GM18505 (cell line): ENCODE results near the gene KIF4A.

Experiments used
- ATAC-seq: cut with Tn5 transposase; IDR thresholded peaks from one replicate; pipeline ENCODE4 v1.9.1; 2021; ENCODE audit not compliant: unreplicated experiment
- POLR2A ChIP-seq: IDR thresholded peaks from 4 replicates; pipeline ENCODE4 v1.6.1; 2011; ENCODE audit warnings: borderline replicate concordance; ENCODE audit not compliant: insufficient read depth, insufficient read length; ENCODE audit errors: extremely low read depth

KIF4A gene

DNA sequence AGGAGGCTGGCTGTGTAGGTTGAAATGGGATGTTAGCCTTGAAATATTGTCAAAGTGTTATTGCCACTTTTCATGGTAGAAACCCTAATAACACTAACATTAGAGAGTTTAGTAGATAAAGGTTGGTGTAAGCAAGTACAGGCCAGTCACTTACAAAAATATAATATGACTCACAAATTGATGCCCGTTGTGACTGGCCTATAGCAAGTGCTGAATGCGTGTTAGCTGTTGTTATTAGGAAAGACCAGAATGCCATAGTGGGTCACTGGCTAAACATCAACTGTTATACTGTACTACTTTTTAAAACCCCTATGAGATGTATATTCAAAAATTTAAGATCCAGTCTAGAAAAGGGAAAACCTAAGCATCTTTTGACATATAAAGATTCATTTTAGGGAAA is 112.8 kb downstream of the KIF4A start:
- no peak for TF ChIP-seq POLR2A
- ATAC-seq, result no peak

DNA sequence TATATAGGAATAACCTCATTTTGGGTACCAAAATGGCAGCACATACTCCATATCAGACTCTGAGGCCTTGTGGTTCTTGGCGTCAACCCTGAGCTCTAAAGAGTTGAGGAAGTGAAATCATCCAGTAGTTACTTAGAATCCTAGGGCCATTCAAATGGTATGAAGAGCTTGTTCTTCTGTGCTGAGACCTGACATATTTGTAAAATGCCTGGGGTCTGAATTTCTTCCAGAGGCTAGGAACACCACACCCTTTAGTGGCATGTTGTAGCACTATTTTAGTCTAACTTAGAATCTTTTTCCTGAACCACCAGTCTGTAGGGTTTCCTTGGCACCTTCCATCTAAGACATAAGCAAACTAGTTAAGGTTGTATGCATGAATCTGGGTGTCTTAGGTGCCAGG is 115.1 kb downstream of the KIF4A start:
- no peak for TF ChIP-seq POLR2A
- ATAC-seq, result no peak

DNA sequence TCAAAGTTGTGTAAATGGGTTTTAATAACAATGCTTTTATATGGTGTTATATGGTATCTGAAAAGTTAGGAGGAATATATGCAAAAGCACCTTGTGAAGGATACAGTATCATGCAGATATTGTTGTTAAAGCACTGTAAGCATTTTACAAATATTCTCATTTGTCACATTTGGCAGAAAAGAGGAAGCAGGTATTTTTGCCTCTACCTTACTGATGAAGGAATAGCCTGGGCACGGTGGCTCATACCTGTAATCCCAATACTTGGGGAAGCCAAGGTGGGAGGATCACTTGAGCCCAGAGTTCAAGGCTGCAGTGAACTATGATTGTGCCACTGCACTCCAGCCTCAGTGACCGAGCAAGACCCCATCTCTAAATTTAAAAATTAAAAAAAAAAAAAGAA is 121.0 kb downstream of the KIF4A start:
- no peak for TF ChIP-seq POLR2A
- no peak for ATAC-seq

DNA sequence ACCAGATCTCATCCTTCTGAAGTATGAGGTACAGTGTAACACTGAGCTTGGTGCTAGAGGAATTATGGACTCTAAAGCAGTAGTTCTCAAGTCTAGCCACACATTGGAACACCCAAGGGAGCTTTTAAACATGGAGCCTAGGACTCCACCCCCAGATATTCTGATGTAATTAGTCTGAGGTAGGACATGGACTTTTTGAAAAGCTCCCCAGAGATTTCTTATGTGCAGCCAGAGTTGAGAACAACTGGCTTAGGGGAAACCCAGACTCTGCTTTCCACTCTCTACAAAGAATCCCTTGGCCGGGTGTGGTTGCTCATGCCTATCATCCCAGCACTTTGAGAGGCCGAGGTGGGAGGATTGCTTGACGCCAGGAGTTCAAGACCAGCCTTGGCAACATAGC is 121.6 kb downstream of the KIF4A start:
- ATAC-seq, result no peak
- no peak for TF ChIP-seq POLR2A

DNA sequence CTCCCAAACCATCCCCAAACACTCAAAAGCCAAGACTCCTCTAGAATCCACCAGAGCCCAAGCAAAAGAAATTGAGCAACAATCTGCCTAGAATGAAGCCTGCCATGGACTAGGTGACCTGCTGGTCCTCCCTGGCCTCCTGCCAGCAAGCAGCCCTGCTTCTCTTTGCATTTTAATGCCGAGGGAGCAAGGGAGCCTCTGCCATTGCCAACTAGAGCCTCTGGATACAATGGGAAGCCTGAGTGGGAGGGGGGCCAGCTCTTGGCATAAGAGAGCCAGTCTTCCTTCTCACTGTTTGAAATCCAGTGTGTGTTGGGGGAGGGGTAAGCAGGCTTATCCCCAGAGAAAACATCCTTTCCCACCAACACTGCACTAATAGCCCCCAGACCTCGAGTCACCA is 131.7 kb downstream of the KIF4A start:
- no peak for ATAC-seq
- TF ChIP-seq POLR2A, result no peak

DNA sequence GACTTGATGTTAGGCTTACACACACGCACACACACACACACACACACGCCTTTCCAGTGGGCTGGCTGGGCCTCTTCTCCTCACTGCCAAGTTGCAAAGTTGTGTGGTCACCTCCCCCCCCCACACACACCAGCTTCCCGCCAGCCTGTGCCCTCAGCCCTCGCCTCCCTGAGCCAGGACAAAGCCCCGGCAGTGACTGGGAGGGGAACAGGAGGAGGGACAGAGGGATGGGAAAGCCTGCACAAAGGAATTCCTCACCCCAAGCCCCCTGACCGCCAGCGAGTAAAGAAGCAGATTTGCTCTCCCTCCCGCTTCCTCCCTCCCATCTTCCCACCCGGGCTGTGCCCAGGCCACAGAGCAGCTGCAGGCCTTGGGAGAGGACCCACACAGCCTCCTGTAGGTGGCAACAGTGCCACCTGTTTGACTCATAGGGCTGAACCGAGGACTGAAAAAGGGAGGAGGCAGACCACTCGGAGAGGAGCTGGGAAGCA is 133.0 kb downstream of the KIF4A start, which contains the start of gene GDPD2:
Gene GDPD2, plus strand, starts transcription at position 464 of the 491 bp plus-strand sequence. CDS start 1,671 bp downstream, outside the sequence.
- TF ChIP-seq POLR2A, result no peak
- ATAC-seq, result no peak

DNA sequence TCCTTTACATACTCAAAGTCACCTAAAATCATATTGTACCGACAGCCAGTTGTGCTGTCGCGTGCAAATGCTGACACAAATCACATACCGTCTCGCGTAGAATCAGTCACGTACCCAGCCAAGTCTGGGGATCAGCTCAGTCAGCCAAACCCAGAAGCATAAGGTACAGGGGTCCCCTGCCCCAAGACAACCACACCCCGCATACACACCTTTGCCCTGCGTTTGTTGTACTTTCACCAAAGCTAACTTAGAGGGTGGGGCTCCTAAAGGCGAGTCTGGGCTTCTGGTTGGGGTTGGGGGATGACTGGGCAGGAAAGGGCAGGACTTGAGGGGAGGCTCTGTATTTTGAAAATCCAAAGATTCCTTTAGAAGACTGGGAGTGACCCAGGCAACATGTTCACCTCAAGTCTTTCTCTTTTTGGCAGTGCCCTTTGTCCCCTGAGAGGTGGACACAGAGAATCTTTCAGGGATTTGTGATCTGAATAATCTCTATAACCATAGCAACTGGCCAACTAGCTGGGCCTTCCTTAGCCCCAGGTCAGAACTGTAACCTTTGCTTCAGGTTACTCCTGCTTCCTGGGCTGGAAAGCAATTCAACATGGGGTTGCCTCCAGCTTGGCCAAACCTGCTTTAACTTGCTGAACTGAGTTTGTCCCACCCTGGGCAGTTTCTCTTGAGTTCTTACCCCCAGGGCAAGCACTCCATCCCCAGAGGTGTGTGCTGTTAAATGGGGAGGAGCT is 134.2 kb downstream of the KIF4A start:
- ATAC-seq, result no peak
- no peak for TF ChIP-seq POLR2A

DNA sequence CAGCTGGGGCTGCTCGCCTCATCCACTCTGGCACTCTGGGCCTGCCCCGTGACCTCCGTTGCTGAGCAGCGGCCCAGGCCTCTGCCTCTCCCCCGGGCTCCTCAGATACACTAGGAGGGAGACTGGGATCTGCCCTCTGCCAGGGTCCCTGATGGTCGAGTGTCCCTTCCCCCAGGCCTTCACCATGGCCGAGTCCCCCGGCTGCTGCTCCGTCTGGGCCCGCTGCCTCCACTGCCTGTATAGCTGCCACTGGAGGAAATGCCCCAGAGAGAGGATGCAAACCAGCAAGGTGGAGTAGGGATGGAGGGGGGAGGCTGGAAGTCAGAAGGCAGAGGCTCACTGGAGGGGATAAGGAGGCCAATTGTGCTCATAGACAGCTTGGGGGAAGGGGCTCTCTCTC is 134.9 kb downstream of the KIF4A start:
- TF ChIP-seq POLR2A, result no peak
- ATAC-seq, result no peak

DNA sequence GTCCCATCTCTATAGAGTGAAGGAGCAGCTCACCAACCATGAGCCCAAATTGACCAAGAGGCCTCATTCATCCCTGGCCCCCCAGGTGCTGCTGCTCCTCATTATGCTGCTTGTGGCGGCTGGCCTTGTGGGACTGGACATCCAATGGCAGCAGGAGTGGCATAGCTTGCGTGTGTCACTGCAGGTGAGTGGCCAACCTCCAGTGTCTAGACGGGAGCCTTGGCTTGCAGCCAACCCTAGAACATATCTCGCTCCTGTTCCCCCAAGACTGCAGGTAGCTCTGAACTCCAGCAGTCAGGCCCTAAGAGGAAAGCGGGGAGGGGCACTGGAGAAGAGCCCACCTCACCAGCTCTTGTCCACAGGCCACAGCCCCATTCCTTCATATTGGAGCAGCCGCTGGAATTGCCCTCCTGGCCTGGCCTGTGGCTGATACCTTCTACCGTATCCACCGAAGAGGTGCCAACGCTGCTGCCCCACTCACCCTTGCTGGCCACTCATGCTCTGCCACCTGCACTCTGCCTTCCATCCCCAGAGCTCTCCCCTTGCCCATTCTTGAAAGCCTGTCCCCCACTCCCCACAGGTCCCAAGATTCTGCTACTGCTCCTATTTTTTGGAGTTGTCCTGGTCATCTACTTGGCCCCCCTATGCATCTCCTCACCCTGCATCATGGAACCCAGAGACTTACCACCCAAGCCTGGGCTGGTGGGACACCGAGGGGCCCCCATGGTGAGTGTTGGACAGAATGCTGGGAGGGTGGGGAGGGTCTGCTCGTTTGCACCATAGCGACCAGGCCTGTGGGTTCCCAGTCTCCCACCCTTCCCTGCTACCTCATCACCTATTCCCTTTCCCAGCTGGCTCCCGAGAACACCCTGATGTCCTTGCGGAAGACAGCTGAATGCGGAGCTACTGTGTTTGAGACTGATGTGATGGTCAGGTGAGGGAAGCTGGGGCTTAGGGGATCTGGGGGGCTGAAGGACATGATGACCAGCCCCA is 136.7 kb downstream of the KIF4A start:
- ATAC-seq, result no peak
- TF ChIP-seq POLR2A, result no peak

DNA sequence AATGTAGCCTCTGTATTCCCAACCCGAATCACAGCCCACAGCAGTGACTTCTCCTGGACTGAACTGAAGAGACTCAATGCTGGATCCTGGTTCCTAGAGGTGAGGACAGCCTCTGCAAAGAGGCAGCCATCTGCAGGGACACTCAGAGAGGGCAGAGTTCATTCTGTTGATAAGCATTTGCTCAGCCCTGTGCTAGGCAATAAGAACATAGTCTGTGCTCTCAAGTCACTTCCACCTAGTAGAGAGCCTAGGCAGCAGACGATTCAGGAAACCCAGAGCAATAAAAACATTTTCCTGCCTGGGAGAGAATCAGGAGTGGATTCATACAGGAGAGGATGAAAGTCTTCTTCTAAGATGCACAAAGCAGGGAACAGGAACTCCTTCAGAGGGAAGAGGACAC is 137.5 kb downstream of the KIF4A start:
- no peak for TF ChIP-seq POLR2A
- ATAC-seq, result no peak

DNA sequence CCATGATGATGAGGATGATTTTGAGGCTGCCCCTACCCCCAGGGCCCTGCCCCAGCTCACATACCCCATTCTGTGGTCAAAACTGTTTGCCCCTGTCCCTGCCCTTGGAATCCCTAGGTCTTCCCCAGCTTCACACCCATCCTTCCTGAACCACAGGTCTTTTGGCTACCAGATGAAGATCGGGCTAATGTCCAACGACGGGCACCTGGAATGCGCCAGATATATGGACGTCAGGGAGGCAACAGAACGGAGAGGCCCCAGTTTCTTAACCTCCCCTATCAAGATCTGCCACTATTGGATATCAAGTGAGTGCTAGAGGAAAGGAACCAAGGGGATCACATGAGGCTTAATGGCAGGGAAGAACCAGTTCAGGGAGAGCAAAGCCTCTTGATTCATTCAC is 139.9 kb downstream of the KIF4A start:
- TF ChIP-seq POLR2A, result no peak
- ATAC-seq, result no peak

DNA sequence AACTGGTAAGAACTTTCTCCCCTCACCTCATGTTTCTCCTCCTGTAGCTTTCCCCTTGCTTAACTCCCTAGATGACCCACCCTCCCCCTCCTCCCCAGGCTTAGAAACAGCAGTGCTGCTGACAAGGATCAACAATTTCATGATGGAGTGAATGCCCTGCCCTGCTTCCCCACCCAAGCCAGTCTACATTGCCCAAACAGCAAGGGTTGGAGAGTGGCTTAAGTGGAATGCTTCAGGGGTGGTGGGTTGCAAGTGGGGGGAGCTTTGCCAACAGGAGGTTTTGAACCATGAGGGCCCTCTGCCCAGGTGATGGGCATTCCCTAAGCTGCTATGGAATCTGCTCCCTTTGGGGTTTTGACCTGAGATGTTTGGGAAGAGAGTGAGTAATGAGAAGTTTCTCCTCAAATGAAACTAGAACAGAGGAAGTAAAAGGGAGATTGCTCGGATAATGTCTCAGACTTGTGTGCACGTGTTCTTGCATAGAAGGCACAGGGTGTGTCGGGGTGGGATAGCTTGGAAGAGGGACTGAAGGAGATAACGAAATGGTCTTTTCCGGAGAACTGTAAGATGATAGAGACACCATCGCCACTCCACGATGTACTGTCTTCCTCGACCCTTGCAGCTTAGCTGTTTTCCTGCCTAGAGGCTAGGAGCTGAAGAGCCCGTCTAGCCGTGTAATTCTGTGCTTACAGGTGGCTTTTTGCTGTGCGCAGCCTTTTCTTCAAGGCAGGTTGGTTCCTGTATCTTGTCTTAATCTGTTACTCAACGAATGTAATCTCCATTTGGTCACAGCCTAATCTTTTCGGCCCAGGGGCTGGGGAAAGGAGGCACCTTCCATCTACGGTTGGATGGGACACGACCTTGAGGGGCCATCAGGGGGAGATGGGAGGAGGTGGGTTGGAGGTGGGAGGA is 143.3 kb downstream of the KIF4A start:
- TF ChIP-seq POLR2A, result no peak
- no peak for ATAC-seq
